Fibroblast of mammary gland (primary cell): Measurements from ENCODE around the gene SMIM3.
"Not testable (repeated sequence)": the region's sequence is repeated elsewhere in the genome, so short reads cannot be mapped to it uniquely, and the experiment has no call there.

Experiments
- DNase-seq: peaks from one replicate; pipeline ENCODE4 v3.0.0-alpha.2; 2010; ENCODE audit warnings: low read depth
- H3K4me3 ChIP-seq: 2 replicates; pipeline ENCODE4 v1.5.1; 2011; ENCODE audit warnings: low read depth, mild to moderate bottlenecking, low read length, moderate library complexity; ENCODE audit not compliant: control insufficient read depth
- TF ChIP-seq, protein P1 (sequence below): conservative IDR thresholded peaks from 2 replicates; pipeline ENCODE4 v1.5.1; 2011; ENCODE audit warnings: low read depth, low read length, inconsistent platforms; ENCODE audit not compliant: control insufficient read depth, insufficient read depth

Gene SMIM3

GRCh38 chr5:150816946-150817345, 38.4 kb downstream of the SMIM3 start:
- no peak overlapping the region for H3K4me3 ChIP-seq
- no peak for DNase-seq
- TF ChIP-seq, protein P1, sequence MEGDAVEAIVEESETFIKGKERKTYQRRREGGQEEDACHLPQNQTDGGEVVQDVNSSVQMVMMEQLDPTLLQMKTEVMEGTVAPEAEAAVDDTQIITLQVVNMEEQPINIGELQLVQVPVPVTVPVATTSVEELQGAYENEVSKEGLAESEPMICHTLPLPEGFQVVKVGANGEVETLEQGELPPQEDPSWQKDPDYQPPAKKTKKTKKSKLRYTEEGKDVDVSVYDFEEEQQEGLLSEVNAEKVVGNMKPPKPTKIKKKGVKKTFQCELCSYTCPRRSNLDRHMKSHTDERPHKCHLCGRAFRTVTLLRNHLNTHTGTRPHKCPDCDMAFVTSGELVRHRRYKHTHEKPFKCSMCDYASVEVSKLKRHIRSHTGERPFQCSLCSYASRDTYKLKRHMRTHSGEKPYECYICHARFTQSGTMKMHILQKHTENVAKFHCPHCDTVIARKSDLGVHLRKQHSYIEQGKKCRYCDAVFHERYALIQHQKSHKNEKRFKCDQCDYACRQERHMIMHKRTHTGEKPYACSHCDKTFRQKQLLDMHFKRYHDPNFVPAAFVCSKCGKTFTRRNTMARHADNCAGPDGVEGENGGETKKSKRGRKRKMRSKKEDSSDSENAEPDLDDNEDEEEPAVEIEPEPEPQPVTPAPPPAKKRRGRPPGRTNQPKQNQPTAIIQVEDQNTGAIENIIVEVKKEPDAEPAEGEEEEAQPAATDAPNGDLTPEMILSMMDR, result no peak

DNA sequence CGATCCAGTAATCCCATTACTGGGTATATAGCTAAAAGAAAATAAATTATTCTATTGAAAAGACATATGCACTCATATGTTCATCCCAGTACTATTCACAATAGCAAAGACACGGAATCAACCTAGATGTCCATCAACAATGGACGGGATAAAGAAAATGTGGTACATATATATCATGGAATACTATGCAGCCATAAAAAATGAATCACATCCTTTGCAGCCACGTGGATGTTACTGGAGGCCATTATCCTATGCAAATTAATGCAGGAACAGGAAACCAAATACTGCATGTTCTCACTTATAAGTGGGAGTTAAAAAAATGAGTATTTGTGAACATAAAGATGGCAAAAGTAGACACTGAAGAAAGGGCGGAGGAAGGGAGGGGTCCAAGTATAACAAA, 51.2 kb downstream of the SMIM3 start:
- H3K4me3 ChIP-seq, result no peak overlapping the region
- DNase-seq, result no peak
- TF ChIP-seq, protein P1, result no peak

GRCh38 chr5:150831821-150832220, 53.3 kb downstream of the SMIM3 start:
- not testable (repeated sequence) for DNase-seq, H3K4me3 ChIP-seq

GRCh38 chr5:150836064-150836463, 57.5 kb downstream of the SMIM3 start:
- no peak overlapping the region for H3K4me3 ChIP-seq
- no peak for DNase-seq
- TF ChIP-seq, protein P1, result no peak

DNA sequence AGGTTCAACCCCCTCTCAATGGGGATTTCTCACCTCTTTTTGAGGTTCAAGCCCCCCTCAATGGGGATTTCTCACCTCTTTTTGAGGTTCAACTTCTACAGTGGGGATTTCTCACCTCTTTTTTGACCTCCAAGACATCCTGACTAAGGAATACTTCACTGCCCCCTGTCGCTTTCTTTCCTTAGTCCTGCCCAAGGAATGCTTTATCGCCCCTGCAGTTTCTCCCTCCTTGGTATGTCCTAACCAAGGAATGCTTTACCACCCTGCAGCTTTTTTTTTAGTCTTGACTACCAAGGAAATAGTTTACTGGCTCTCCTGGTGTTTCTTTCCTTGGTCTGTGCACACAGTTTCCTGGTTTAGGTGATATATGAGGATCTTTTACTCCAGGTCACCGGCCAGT, 58.1 kb downstream of the SMIM3 start:
- TF ChIP-seq, protein P1, result no peak
- DNase-seq, result no peak
- H3K4me3 ChIP-seq, result no peak overlapping the region

DNA sequence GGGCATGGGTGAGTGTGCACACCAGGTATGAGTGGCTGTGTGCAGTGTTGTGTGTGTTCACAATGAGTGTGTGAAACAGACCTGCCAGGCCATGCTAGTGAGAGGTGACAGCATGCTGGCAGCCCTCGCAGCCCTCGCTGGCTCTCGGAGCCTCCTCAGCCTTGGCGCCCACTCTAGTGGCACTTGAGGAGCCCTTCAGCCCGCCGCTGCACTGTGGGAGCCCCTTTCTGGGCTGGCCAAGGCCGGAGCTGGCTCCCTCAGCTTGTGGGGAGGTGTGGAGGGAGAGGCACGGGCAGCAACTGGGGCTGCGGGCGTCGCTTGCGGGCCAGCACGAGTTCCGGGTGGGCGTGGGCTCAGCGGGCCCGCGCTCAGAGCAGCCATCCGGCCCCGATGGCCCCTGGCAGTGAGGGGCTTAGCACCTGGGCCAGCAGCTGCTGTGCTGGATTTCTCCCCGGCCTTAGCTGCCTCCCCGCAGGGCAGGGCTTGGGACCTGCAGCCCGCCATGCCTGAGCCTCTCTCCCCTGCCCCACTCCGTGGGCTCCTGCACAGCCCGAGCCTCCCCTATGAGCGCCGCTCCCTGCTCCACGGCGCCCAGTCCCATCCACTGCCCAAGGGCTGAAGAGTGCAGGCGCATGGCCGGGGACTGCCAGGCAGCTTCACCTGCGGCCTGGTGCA, 66.8 kb downstream of the SMIM3 start:
- not testable (repeated sequence) for H3K4me3 ChIP-seq, DNase-seq

GRCh38 chr5:150846308-150846653, 67.7 kb downstream of the SMIM3 start, which contains the start of gene IRGM:
TSS of gene IRGM (plus strand) at chr5:150846521. CDS start at chr5:150848124, 1,603 bp downstream.
- H3K4me3 ChIP-seq, DNase-seq: not testable (repeated sequence)
